HEK293 (cell line): Measurements from ENCODE around the gene ADAMTSL4.

Source experiments
- CTCF ChIP-seq: fragments of 450-650 bp; formaldehyde crosslinking; IDR thresholded peaks from 2 replicates; pipeline ENCODE4 v1.5.1; 2016; ENCODE audit warnings: missing biosample characterization, missing genetic modification characterization
- ELK4 ChIP-seq: IDR thresholded peaks from 2 replicates; pipeline ENCODE4 v1.6.1; 2011; ENCODE audit warnings: mild to moderate bottlenecking, low read depth, low read length, borderline replicate concordance
- REST ChIP-seq: fragments of 450-650 bp; formaldehyde crosslinking; IDR thresholded peaks from 2 replicates; pipeline ENCODE4 v1.5.1; 2016; ENCODE audit warnings: missing biosample characterization, missing genetic modification characterization
- TRIM28 ChIP-seq: IDR thresholded peaks from 2 replicates; pipeline ENCODE4 v1.6.1; 2011; ENCODE audit warnings: low read length, control low read depth, borderline replicate concordance
- ZBTB49 ChIP-seq: fragments of 450-650 bp; formaldehyde crosslinking; IDR thresholded peaks from 2 replicates; pipeline ENCODE4 v1.5.1; 2016; ENCODE audit warnings: missing biosample characterization, missing genetic modification characterization, low read depth
- ZBTB6 ChIP-seq: fragments of 450-650 bp; formaldehyde crosslinking; IDR thresholded peaks from 2 replicates; pipeline ENCODE4 v1.5.1; 2017; ENCODE audit warnings: missing biosample characterization, missing genetic modification characterization
- ZNF133 ChIP-seq: fragments of 450-650 bp; formaldehyde crosslinking; IDR thresholded peaks from 2 replicates; pipeline ENCODE4 v1.5.1; 2016; ENCODE audit warnings: missing biosample characterization, missing genetic modification characterization
- ZNF398 ChIP-seq: fragments of 450-650 bp; formaldehyde crosslinking; IDR thresholded peaks from 2 replicates; pipeline ENCODE4 v1.5.1; 2017; ENCODE audit warnings: missing biosample characterization, missing genetic modification characterization
- ZNF521 ChIP-seq: fragments of 450-650 bp; formaldehyde crosslinking; IDR thresholded peaks from 2 replicates; pipeline ENCODE4 v1.5.1; 2017; ENCODE audit warnings: missing biosample characterization, mild to moderate bottlenecking, missing genetic modification characterization

- TF ChIP-seq ZBTB49 (no peak), REST (tag by site-specific recombination) (no peak), ZNF133 (tag by site-specific recombination) (no peak), ZNF521 (tag by site-specific recombination) (no peak), TRIM28 (no peak), CTCF (tag by site-specific recombination) (no peak), ELK4 (no peak), ZNF398 (tag by site-specific recombination) (no peak), ZBTB6 (tag by site-specific recombination) (no peak)
Measured at GRCh38 chr1:150555198-150555970, 6.2 kb downstream of the ADAMTSL4 start.
